HepG2 (cell line): Measurements from ENCODE around the gene ZNF341. TPM values are rescaled to one million over a fixed set of nuclear protein-coding genes. Genes with fewer than 3 reads are reported as not detected.
A peak's percentile ranks its signal among the peaks of the same experiment; 100 is the strongest.

Source experiments
- ATAD3A ChIP-seq: sonication (generic); formaldehyde crosslinking; IDR thresholded peaks from 2 replicates; pipeline ENCODE4 v1.4.0; 2020; ENCODE audit warnings: missing genetic modification reagents
- GATAD1 ChIP-seq: IDR thresholded peaks from 2 replicates; pipeline ENCODE4 v1.6.1; 2016; ENCODE audit warnings: missing genetic modification reagents, missing compliant biosample characterization
- HBP1 ChIP-seq: IDR thresholded peaks from 2 replicates; pipeline ENCODE4 v1.6.1; 2016; ENCODE audit warnings: low read depth, control low read depth
- HNF4G ChIP-seq, 2 experiments: sonication (generic) in 1 of 2; formaldehyde crosslinking in 1 of 2; IDR thresholded peaks; 2 replicates each; pipeline versions ENCODE4 v1.4.0 to v1.6.1; 2011 to 2020; ENCODE audit warnings: borderline replicate concordance in 2 of 2, low read depth in 2 of 2, mild to moderate bottlenecking in 2 of 2, low read length in 1 of 2, missing genetic modification reagents in 1 of 2, moderate library complexity in 1 of 2
- HNRNPH1 ChIP-seq: fragments of 200-400 bp; formaldehyde crosslinking; optimal IDR thresholded peaks from 2 replicates; pipeline ENCODE3; 2017; ENCODE audit warnings: mild to moderate bottlenecking, low read depth, low read length
- KDM1A ChIP-seq: IDR thresholded peaks from 2 replicates; pipeline ENCODE4 v1.6.1; 2016; ENCODE audit warnings: missing compliant biosample characterization
- MAFF ChIP-seq: IDR thresholded peaks from 2 replicates; pipeline ENCODE4 v1.6.1; 2011; ENCODE audit warnings: low read depth, low read length, improper control_type of control experiment
- NR2C2 ChIP-seq: sonication (generic); formaldehyde crosslinking; IDR thresholded peaks from 2 replicates; pipeline ENCODE4 v1.4.0; 2020; ENCODE audit warnings: missing genetic modification reagents, mild to moderate bottlenecking, moderate library complexity, borderline replicate concordance
- PAXIP1 ChIP-seq: sonication (generic); formaldehyde crosslinking; conservative IDR thresholded peaks from 2 replicates; pipeline ENCODE4 v1.4.0; 2020; ENCODE audit warnings: mild to moderate bottlenecking, missing genetic modification reagents, moderate library complexity
- RARA ChIP-seq: IDR thresholded peaks from 2 replicates; pipeline ENCODE4 v1.6.1; 2016; ENCODE audit warnings: missing genetic modification reagents, missing compliant biosample characterization
- SKIL ChIP-seq: sonication (generic); formaldehyde crosslinking; IDR thresholded peaks from 2 replicates; pipeline ENCODE4 v1.8.0; 2022; ENCODE audit warnings: missing genetic modification reagents, mild to moderate bottlenecking, moderate library complexity, borderline replicate concordance
- SMAD3 ChIP-seq: sonication (generic); formaldehyde crosslinking; IDR thresholded peaks from 2 replicates; pipeline ENCODE4 v1.4.0; 2020; ENCODE audit warnings: missing genetic modification reagents
- SP5 ChIP-seq: IDR thresholded peaks from 2 replicates; pipeline ENCODE4 v1.6.1; 2016; ENCODE audit warnings: low read depth, borderline replicate concordance
- THAP11 ChIP-seq: IDR thresholded peaks from 2 replicates; pipeline ENCODE4 v1.6.1; 2016; ENCODE audit warnings: missing biosample characterization, missing genetic modification reagents
- U2AF1 ChIP-seq: fragments of 200-400 bp; formaldehyde crosslinking; optimal IDR thresholded peaks from 2 replicates; pipeline ENCODE3; 2017; ENCODE audit warnings: mild to moderate bottlenecking, low read depth, low read length
- XRCC5 ChIP-seq: fragments of 200-400 bp; formaldehyde crosslinking; optimal IDR thresholded peaks from 2 replicates; pipeline ENCODE3; 2017; ENCODE audit warnings: mild to moderate bottlenecking, low read length
- ZBTB38 ChIP-seq: sonication (generic); formaldehyde crosslinking; IDR thresholded peaks from 2 replicates; pipeline ENCODE4 v1.5.1; 2020; ENCODE audit warnings: mild to moderate bottlenecking, missing genetic modification reagents
- ZFP62 ChIP-seq: sonication (generic); formaldehyde crosslinking; IDR thresholded peaks from 2 replicates; pipeline ENCODE4 v1.4.0; 2020; ENCODE audit warnings: missing genetic modification reagents
- ZMYM3 ChIP-seq: sonication (generic); formaldehyde crosslinking; IDR thresholded peaks from 2 replicates; pipeline ENCODE4 v1.5.1; 2020; ENCODE audit warnings: mild to moderate bottlenecking, missing genetic modification reagents
- ZNF276 ChIP-seq: sonication (generic); formaldehyde crosslinking; IDR thresholded peaks from 2 replicates; pipeline ENCODE4 v1.4.0; 2020; ENCODE audit warnings: mild to moderate bottlenecking, low read depth, missing genetic modification reagents
- polyA plus RNA-seq, 8 experiments: library from polyadenylated mRNA; depleted of rRNA in 3 of 8; stranded (reverse) in 7 of 8; unstranded in 1 of 8; fragments of >200 nt; fragmentation: Illumina TruSeq in 4 of 8; extraction: Trizol in 4 of 8; gene quantifications; 2 replicates each; pipeline versions ENCODE4 v1.2.1 to v1.2.3, GENCODE V29; 2011 to 2016; ENCODE audit warnings: low read depth in 4 of 8, missing spikeins in 1 of 8, mixed read lengths in 1 of 8; ENCODE audit not compliant: insufficient read depth in 1 of 8
- total RNA-seq, 5 experiments: library from RNA; depleted of rRNA; stranded (reverse); fragments of >200 nt; fragmentation: Illumina TruSeq; extraction: Trizol; gene quantifications; 2 replicates each; pipeline ENCODE4 v1.2.3, GENCODE V29; 2016; ENCODE audit warnings: low read depth in 1 of 5

ZNF341 gene
- total and polyA plus RNA-seq, 2 of the 13 experiments (the other 11 are each of a cell fraction or from before 2014, with no cell fraction given): 1.1 to 2.2 TPM

GRCh38 chr20:33814238-33814712, 82.5 kb downstream of the ZNF341 start (continued):
- TF ChIP-seq MAFF: 0 out of 2 replicates have a peak, but pooled peaks have one; percentile 20
- TF ChIP-seq RARA: peak; percentile 22; the same call in 1 of the 2 replicates
- no peak for TF ChIP-seq HNRNPH1
- TF ChIP-seq U2AF1: no peak
- TF ChIP-seq PAXIP1: peak; percentile 64
- 0 out of 2 replicates have a peak, but pooled peaks have one; percentile 45 for TF ChIP-seq THAP11 (CRISPR knock-in tag)
- TF ChIP-seq NR2C2: peak; percentile 79
- 0 out of 2 replicates have a peak, but pooled peaks have one; percentile 27 for TF ChIP-seq SKIL (CRISPR knock-in tag)
- TF ChIP-seq GATAD1: no peak
- TF ChIP-seq ZNF276 (CRISPR knock-in tag): peak; percentile 73; the same call in 1 of the 2 replicates
- 0 out of 2 replicates have a peak, but pooled peaks have one; percentile 10 for TF ChIP-seq ZMYM3 (CRISPR knock-in tag)
- peak; percentile 8 for TF ChIP-seq ZBTB38
- TF ChIP-seq ZFP62 (CRISPR knock-in tag): no peak
- TF ChIP-seq SMAD3 (CRISPR knock-in tag): 0 out of 2 replicates have a peak, but pooled peaks have one; percentile 45
- TF ChIP-seq KDM1A (CRISPR knock-in tag): no peak
- TF ChIP-seq HBP1: peak; percentile 74; the same call in 1 of the 2 replicates
- peak; percentile 25; the same call in 1 of the 2 replicates for TF ChIP-seq SP5 (CRISPR knock-in tag)
- peak; percentile 70 for TF ChIP-seq HNF4G (IDR thresholded peaks at IDR 0.05; ENCODE audit: borderline replicate concordance, low read depth, low read length)
- TF ChIP-seq HNF4G (CRISPR knock-in tag; IDR thresholded peaks at IDR 0.05; ENCODE audit: borderline replicate concordance, low read depth): 0 out of 2 replicates have a peak, but pooled peaks have one; percentile 41
- TF ChIP-seq ATAD3A (CRISPR knock-in tag): no peak
- TF ChIP-seq XRCC5: peak; percentile 19
